ENCODE results near the gene RANBP10.

Gene RANBP10

GRCh38 chr16:67806428-67807147 is at the start of gene RANBP10, which contains the start of gene TSNAXIP1:
TSS of gene RANBP10 (minus strand) at chr16:67806560. CDS start at chr16:67806536, 24 bp downstream.
TSS of gene TSNAXIP1 (plus strand) at chr16:67806889. CDS start at chr16:67807150, 261 bp downstream.
- peak within 1 kb of the TSS; percentile 90 for H3K27ac ChIP-seq
- no peak for TF ChIP-seq ZFX (IDR thresholded peaks at IDR 0.05)
- no peak for TF ChIP-seq CTCF (conservative IDR thresholded peaks at IDR 0.05)

- H3K27ac ChIP-seq, result no peak overlapping the region
- TF ChIP-seq CTCF (conservative IDR thresholded peaks at IDR 0.05), result no peak
- no peak for TF ChIP-seq ZFX (IDR thresholded peaks at IDR 0.05)
These were observed 49.4 kb upstream of the RANBP10 start for GRCh38 chr16:67855789-67856188.

GRCh38 chr16:67853670-67854069 is 47.3 kb upstream of the RANBP10 start:
- TF ChIP-seq ZFX (IDR thresholded peaks at IDR 0.05) (no peak), CTCF (conservative IDR thresholded peaks at IDR 0.05) (no peak)
- no peak overlapping the region for H3K27ac ChIP-seq

GRCh38 chr16:67848118-67848517 is 41.8 kb upstream of the RANBP10 start:
- H3K27ac ChIP-seq, result peak overlapping the region; percentile 95
- TF ChIP-seq CTCF (conservative IDR thresholded peaks at IDR 0.05) (no peak), ZFX (IDR thresholded peaks at IDR 0.05) (no peak)

GRCh38 chr16:67847064-67847861 is 40.9 kb upstream of the RANBP10 start, which contains the start of gene CENPT:
TSS of gene CENPT (minus strand) at chr16:67847693. CDS start at chr16:67833859, 13,834 bp downstream.
- TF ChIP-seq ZFX (IDR thresholded peaks at IDR 0.05) (peak; percentile 64), CTCF (conservative IDR thresholded peaks at IDR 0.05) (no peak)

GRCh38 chr16:67846320-67847063 is 40.1 kb upstream of the RANBP10 start, which contains the start of gene NUTF2:
TSS of gene NUTF2 (plus strand) at chr16:67846933. CDS start at chr16:67865131, 18,198 bp downstream.
- no peak for TF ChIP-seq CTCF (conservative IDR thresholded peaks at IDR 0.05)
- no peak for TF ChIP-seq ZFX (IDR thresholded peaks at IDR 0.05)
- H3K27ac ChIP-seq, result peak within 1 kb of the TSS; percentile 95

More at GRCh38 chr16:67847064-67847861, 40.9 kb upstream of the RANBP10 start, which contains the start of gene CENPT:
- H3K27ac ChIP-seq, result peak within 1 kb of the TSS; percentile 95
